Spleen (tissue), 11 donors: ENCODE measurements around the gene SIGLEC11. TPM values are rescaled to one million over a fixed set of nuclear protein-coding genes. Genes with fewer than 3 reads are reported as not detected.
A peak's percentile ranks its signal among the peaks of the same experiment; 100 is the strongest.

Source experiments
- DNase-seq: peaks from one replicate; pipeline ENCODE4 v3.0.0-alpha.2; 2020
- H3K27ac ChIP-seq, 8 donors: fragments of 200-600 bp; sonication (generic) in 7 of 8; 1 replicate in 4 of 8; 2 replicates in 4 of 8; pipeline versions ENCODE4 v1.5.0 to v1.8.0; 2016 to 2021; ENCODE audit warnings: inconsistent platforms in 4 of 8, mild to moderate bottlenecking in 4 of 8, moderate library complexity in 1 of 8
- H3K27me3 ChIP-seq, 7 donors: fragments of 200-600 bp; sonication (generic) in 6 of 7; replicated peaks in 1 of 7; 1 replicate in 4 of 7; 2 replicates in 3 of 7; pipeline versions ENCODE4 v1.5.0 to v1.8.0; 2016 to 2021; ENCODE audit warnings: inconsistent platforms in 3 of 7, mild to moderate bottlenecking in 1 of 7
- H3K36me3 ChIP-seq, 6 donors: fragments of 200-600 bp; sonication (generic) in 5 of 6; 1 replicate in 4 of 6; 2 replicates in 2 of 6; pipeline versions ENCODE4 v1.5.0 to v1.8.0; 2016 to 2021; ENCODE audit warnings: inconsistent platforms in 2 of 6
- H3K4me1 ChIP-seq, 6 donors: fragments of 200-600 bp; sonication (generic) in 5 of 6; 1 replicate in 3 of 6; 2 replicates in 3 of 6; pipeline versions ENCODE4 v1.5.0 to v1.8.0; 2016 to 2021; ENCODE audit warnings: inconsistent platforms in 3 of 6
- H3K4me3 ChIP-seq, 8 donors: fragments of 200-600 bp; sonication (generic) in 7 of 8; 1 replicate in 4 of 8; 2 replicates in 4 of 8; pipeline versions ENCODE4 v1.5.0 to v1.8.0; 2016 to 2021; ENCODE audit warnings: inconsistent platforms in 4 of 8, mild to moderate bottlenecking in 4 of 8, moderate library complexity in 2 of 8
- H3K9me3 ChIP-seq, 8 donors: fragments of 200-600 bp; sonication (generic) in 7 of 8; 1 replicate in 4 of 8; 2 replicates in 4 of 8; pipeline versions ENCODE4 v1.5.0 to v1.8.0; 2016 to 2021; ENCODE audit warnings: inconsistent platforms in 4 of 8
- CTCF ChIP-seq, 11 experiments: fragments of 200-600 bp in 7 of 11; fragments of 450-650 bp in 4 of 11; sonication (generic) in 4 of 11; IDR thresholded peaks in 8 of 11; conservative IDR thresholded peaks in 3 of 11; 1 replicate in 7 of 11; 2 replicates in 4 of 11; pipeline versions ENCODE4 v1.4.0 to v1.8.0; 2016 to 2021; ENCODE audit warnings: antibody characterized with exemption in 11 of 11, inconsistent platforms in 4 of 11, mild to moderate bottlenecking in 1 of 11
- POLR2A ChIP-seq, 3 donors: fragments of 450-650 bp; IDR thresholded peaks; one replicate each; pipeline ENCODE4 v1.5.1; 2017; ENCODE audit warnings: antibody characterized with exemption in 3 of 3, mild to moderate bottlenecking in 1 of 3
- POLR2AphosphoS5 ChIP-seq, 3 donors: sonication (generic); formaldehyde crosslinking; IDR thresholded peaks; one replicate each; pipeline ENCODE4 v1.5.1; 2017; ENCODE audit warnings: antibody characterized with exemption in 3 of 3
- WGBS, 5 donors: extraction: QIAGEN DNeasy Blood & Tissue Kit in 3 of 5; methylation state at CpG; one replicate each; pipeline versions ENCODE4 v1.1.5 to v1.1.7; 2013 to 2018; 5-methylcytosine and 5-hydroxymethylcytosine counted together
- intact Hi-C: fragments of 100-400 bp; cut with DNase I; formaldehyde crosslinking; loops from one replicate; pipeline ENCODE4 v1.15.0; 2023; ENCODE audit warnings: low total_unique reads
- polyA plus RNA-seq, 3 donors: library from polyadenylated mRNA; stranded (reverse); fragments of 200-250 nt; gene quantifications; one replicate each; pipeline ENCODE4 v1.2.1, GENCODE V29; 2013
- total RNA-seq, 7 donors: library from RNA; depleted of rRNA in 3 of 7; stranded (reverse); fragments of >200 nt in 3 of 7; fragmentation: NEBNext Ultra II Directional in 4 of 7; extraction: Animal tissue kit (Norgen Biotek cat#: 25700) in 4 of 7; gene quantifications; one replicate each; pipeline versions ENCODE4 v1.1.0 to v1.2.1, GENCODE V29; 2016 to 2021
- donor health status: healthy with polysubstance abuse.
- donor health status: DM: no; HTN: no; CAD: no; lungs with moderate emphysema.
- donor health status: DM: no; HTN: no; CAD: no.
- donor health status: Bipolar disorder and iron deficiency.
- donor health status: healthy.
- donor health status: DM: no; HTN: no; CAD: no.
- donor health status: DM: yes; HTN: yes; CAD: no.

SIGLEC11 gene
- total and polyA plus RNA-seq, 10 donors = 2.2 to 97.5 (median 40.1) TPM

- Histone ChIP-seq H3K27me3 (no peaks in the 10 kb centered on the region), H3K4me3 (no peak overlapping the region), H3K36me3 (peaks cover 0 to 100% (median 95%) of the 10 kb centered on the region in 6 donors), H3K4me1 (peaks cover 0 to 41% (median 2%) of the 10 kb centered on the region in 6 donors), H3K27ac (no peak overlapping the region), H3K9me3 (no peaks in the 10 kb centered on the region)
- TF ChIP-seq POLR2AphosphoS5 (IDR thresholded peaks at IDR 0.05) (no peak), CTCF (IDR thresholded peaks at IDR 0.05 in 8 of 11, conservative IDR thresholded peaks at IDR 0.05 in 3 of 11) (no peak), POLR2A (IDR thresholded peaks at IDR 0.05) (no peak)
- WGBS, 5 donors = 68 to 91% (median 81%) methylated on average over 6 of the region's 6 CpGs
- DNase-seq = no peak
- intact Hi-C loops = no loop called here
Measured at GRCh38 chr19:49999371-50000010, 38.5 kb upstream of the SIGLEC11 start.

GRCh38 chr19:49997709-49998108 lies 36.7 kb upstream of the SIGLEC11 start:
- Histone ChIP-seq H3K27me3 (no peaks in the 10 kb centered on the region), H3K9me3 (no peaks in the 10 kb centered on the region), H3K27ac (no peak overlapping the region), H3K4me3 (no peak overlapping the region), H3K4me1 (peaks cover 0 to 24% (median 0%) of the 10 kb centered on the region in 6 donors), H3K36me3 (peaks cover 0 to 100% (median 95%) of the 10 kb centered on the region in 6 donors)
- TF ChIP-seq POLR2A (IDR thresholded peaks at IDR 0.05) = no peak
- intact Hi-C loops = no loop called here
- 71 to 90% (median 83%) methylated on average over 5 of the region's 5 CpGs for WGBS, 5 donors
- DNase-seq = no peak

GRCh38 chr19:49988433-49988832 lies 27.5 kb upstream of the SIGLEC11 start:
- intact Hi-C loops = no loop called here
- peaks cover 0 to 97% (median 76%) of the 10 kb centered on the region in 6 donors for H3K36me3 ChIP-seq
- TF ChIP-seq POLR2A (IDR thresholded peaks at IDR 0.05) = no peak
- no peak for TF ChIP-seq POLR2AphosphoS5 (IDR thresholded peaks at IDR 0.05)
- no peaks in the 10 kb centered on the region for H3K27me3 ChIP-seq
- H3K4me3 ChIP-seq = no peak overlapping the region
- no peak overlapping the region for H3K27ac ChIP-seq
- DNase-seq = no peak
- H3K9me3 ChIP-seq = no peaks in the 10 kb centered on the region
- WGBS, 5 donors = 91 to 95% (median 94%) methylated on average over 9 of the region's 9 CpGs
- peaks cover 0 to 5% (median 1%) of the 10 kb centered on the region in 6 donors for H3K4me1 ChIP-seq

GRCh38 chr19:49988007-49988406 lies 27.0 kb upstream of the SIGLEC11 start:
- DNase-seq = no peak
- TF ChIP-seq CTCF (IDR thresholded peaks at IDR 0.05 in 8 of 11, conservative IDR thresholded peaks at IDR 0.05 in 3 of 11) = no peak
- TF ChIP-seq POLR2AphosphoS5 (IDR thresholded peaks at IDR 0.05) = peak in 2 of 3 donors; percentile 31 to 54
- no peak overlapping the region for H3K27ac ChIP-seq
- H3K9me3 ChIP-seq = no peaks in the 10 kb centered on the region
- peaks cover 0 to 9% (median 2%) of the 10 kb centered on the region in 6 donors for H3K4me1 ChIP-seq
- H3K27me3 ChIP-seq = no peaks in the 10 kb centered on the region
- 94 to 99% (median 98%) methylated on average over 5 of the region's 5 CpGs for WGBS, 5 donors
- intact Hi-C loops = no loop called here
- H3K4me3 ChIP-seq = no peak overlapping the region
- peaks cover 0 to 96% (median 71%) of the 10 kb centered on the region in 6 donors for H3K36me3 ChIP-seq

- Histone ChIP-seq H3K9me3 (no peaks in the 10 kb centered on the region), H3K36me3 (peaks cover 0 to 96% (median 64%) of the 10 kb centered on the region in 6 donors), H3K4me1 (peaks cover 0 to 11% (median 2%) of the 10 kb centered on the region in 6 donors), H3K27me3 (no peaks in the 10 kb centered on the region), H3K4me3 (no peak overlapping the region), H3K27ac (no peak overlapping the region)
- WGBS, 5 donors = 10 to 22% (median 18%) methylated on average over 9 of the region's 9 CpGs
- TF ChIP-seq CTCF (IDR thresholded peaks at IDR 0.05 in 8 of 11, conservative IDR thresholded peaks at IDR 0.05 in 3 of 11) (peak in 4 of 11 experiments; percentile 28 to 33 (median 29)), POLR2A (IDR thresholded peaks at IDR 0.05) (no peak), POLR2AphosphoS5 (IDR thresholded peaks at IDR 0.05) (peak; percentile 45 to 72 (median 64))
- peak; percentile 90 for DNase-seq
- intact Hi-C loops = no loop called here
Measured at GRCh38 chr19:49987159-49987698, 26.3 kb upstream of the SIGLEC11 start.
